Psoas muscle (tissue), 8 donors: Measurements from ENCODE around the gene DPYSL5. TPM values are rescaled to one million over a fixed set of nuclear protein-coding genes. Genes with fewer than 3 reads are reported as not detected.

Source experiments
- ATAC-seq, 4 donors: fragments of 200-7000 bp; cut with Tn5 transposase; one replicate each; pipeline ENCODE4 v1.9.1; 2020; ENCODE audit warnings: moderate library complexity in 3 of 4, mild to moderate bottlenecking in 2 of 4
- DNase-seq, 2 donors: peaks; one replicate each; pipeline ENCODE4 v3.0.0-alpha.2; 2020
- H3K27ac ChIP-seq: fragments of 200-600 bp; one replicate; pipeline ENCODE4 v1.8.0; 2022
- H3K27me3 ChIP-seq, 3 donors: fragments of 200-600 bp in 1 of 3; one replicate each; pipeline versions ENCODE4 v1.6.1 to v1.8.0; 2013 to 2022; ENCODE audit warnings: low read length in 2 of 3, mild to moderate bottlenecking in 2 of 3, moderate library complexity in 1 of 3; ENCODE audit not compliant: insufficient read depth in 3 of 3
- H3K36me3 ChIP-seq, 2 donors: fragments of 200-600 bp in 1 of 2; one replicate each; pipeline versions ENCODE4 v1.6.1 to v1.8.0; 2013 to 2022; ENCODE audit warnings: low read depth in 1 of 2, mild to moderate bottlenecking in 1 of 2, moderate library complexity in 1 of 2; ENCODE audit not compliant: insufficient read depth in 1 of 2
- H3K4me1 ChIP-seq: fragments of 200-600 bp; one replicate; pipeline ENCODE4 v1.8.0; 2022
- H3K4me3 ChIP-seq: fragments of 200-600 bp; one replicate; pipeline ENCODE4 v1.8.0; 2022; ENCODE audit warnings: mild to moderate bottlenecking
- H3K9me3 ChIP-seq: fragments of 200-600 bp; one replicate; pipeline ENCODE4 v1.8.0; 2022
- WGBS, 3 donors: extraction: QIAGEN DNeasy Blood & Tissue Kit; methylation state at CpG; one replicate each; pipeline versions ENCODE4 v1.1.6 to v1.1.7; 2013; 5-methylcytosine and 5-hydroxymethylcytosine counted together
- intact Hi-C, 2 donors: fragments of 100-400 bp; cut with DNase I; formaldehyde crosslinking; loops; one replicate each; pipeline versions ENCODE4 v1.11.0 to v1.14.2; 2022
- polyA plus RNA-seq, 3 donors: library from polyadenylated mRNA; stranded (reverse); fragments of 200-250 nt; gene quantifications; one replicate each; pipeline ENCODE4 v1.2.3, GENCODE V29; 2013
- total RNA-seq, 4 donors: library from RNA; stranded (reverse); fragmentation: NEBNext Ultra II Directional in 2 of 4; extraction: Animal tissue kit (Norgen Biotek cat#: 25700) in 2 of 4; gene quantifications; one replicate each; pipeline versions ENCODE4 v1.2.1 to v1.2.4, GENCODE V29; 2021 to 2023
- TF ChIP-seq, protein P1 (sequence below): fragments of 200-600 bp; IDR thresholded peaks from one replicate; pipeline ENCODE4 v1.8.0; 2022; ENCODE audit warnings: antibody characterized with exemption
- donor health status: healthy with polysubstance abuse.
- donor health status: DM: no; HTN: no; CAD: no; lungs with moderate emphysema.
- donor health status: Bipolar disorder and iron deficiency.
- donor health status: healthy.
- donor health status: DM: yes; HTN: yes; CAD: no.
- donor health status: DM: no; HTN: no; CAD: no.
- donor health status: DM: no; HTN: no; CAD: no.
- donor health status: DM: yes; HTN: yes; CAD: no.

Gene DPYSL5
- total and polyA plus RNA-seq, 7 donors, result 0.03 to 0.39 (median 0.08) TPM; not detected in 3

DNA sequence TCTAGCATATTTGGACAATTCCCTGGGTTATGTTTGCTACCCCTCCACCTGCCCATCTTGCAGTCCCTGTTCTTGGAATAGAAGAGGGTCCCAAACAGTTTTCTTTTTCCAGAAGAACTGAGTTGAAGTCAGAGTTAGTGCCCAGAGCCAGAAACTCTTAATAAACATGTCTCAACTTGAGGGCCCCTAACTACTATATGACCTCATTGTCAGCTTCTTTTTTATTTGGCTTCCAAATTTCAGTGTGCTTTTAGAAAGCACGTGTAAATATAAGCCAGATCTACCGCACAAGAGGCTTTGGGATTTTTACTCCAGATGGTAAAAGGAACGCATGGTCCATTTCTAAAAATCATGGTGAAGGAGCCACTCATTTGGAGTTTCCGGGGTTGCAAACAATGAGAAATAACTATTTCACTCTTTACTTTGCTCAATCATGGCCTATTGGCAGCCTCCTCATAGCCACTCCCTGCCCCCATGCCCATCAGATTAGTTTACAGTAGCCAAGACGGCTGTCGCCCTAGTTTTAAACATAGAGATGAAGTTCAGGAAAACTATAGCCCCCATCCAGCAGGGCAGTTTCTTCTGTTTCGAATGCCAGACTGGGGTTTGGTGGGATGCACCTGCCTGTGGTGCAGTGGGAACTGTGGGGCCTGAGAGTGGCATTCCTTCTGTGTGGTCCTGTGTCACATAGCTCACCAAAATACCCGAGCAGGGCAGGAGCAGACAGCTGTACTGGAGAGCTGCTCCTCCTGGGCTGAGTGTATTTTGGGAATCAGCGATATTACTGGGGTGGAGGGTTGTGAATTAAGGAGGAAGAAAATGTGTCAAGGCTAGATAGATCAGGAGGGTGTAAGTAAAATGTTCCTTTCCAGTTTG is 124.2 kb downstream of the DPYSL5 start:
- DNase-seq (no peak), ATAC-seq (peak; percentile 38 to 63 (median 56))
- Histone ChIP-seq H3K4me3 (peak overlapping the region; percentile 96), H3K27me3 (no peaks in the 10 kb centered on the region), H3K9me3 (no peaks in the 10 kb centered on the region), H3K27ac (peak overlapping the region; percentile 96), H3K36me3 (no peaks in the 10 kb centered on the region), H3K4me1 (peaks cover 54% of the 10 kb centered on the region)
- 29 to 47% (median 31%) methylated on average over 9 of the region's 9 CpGs for WGBS, 3 donors
- TF ChIP-seq, protein P1, sequence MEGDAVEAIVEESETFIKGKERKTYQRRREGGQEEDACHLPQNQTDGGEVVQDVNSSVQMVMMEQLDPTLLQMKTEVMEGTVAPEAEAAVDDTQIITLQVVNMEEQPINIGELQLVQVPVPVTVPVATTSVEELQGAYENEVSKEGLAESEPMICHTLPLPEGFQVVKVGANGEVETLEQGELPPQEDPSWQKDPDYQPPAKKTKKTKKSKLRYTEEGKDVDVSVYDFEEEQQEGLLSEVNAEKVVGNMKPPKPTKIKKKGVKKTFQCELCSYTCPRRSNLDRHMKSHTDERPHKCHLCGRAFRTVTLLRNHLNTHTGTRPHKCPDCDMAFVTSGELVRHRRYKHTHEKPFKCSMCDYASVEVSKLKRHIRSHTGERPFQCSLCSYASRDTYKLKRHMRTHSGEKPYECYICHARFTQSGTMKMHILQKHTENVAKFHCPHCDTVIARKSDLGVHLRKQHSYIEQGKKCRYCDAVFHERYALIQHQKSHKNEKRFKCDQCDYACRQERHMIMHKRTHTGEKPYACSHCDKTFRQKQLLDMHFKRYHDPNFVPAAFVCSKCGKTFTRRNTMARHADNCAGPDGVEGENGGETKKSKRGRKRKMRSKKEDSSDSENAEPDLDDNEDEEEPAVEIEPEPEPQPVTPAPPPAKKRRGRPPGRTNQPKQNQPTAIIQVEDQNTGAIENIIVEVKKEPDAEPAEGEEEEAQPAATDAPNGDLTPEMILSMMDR, result no peak
- intact Hi-C loops, result loop anchor here in 1 of 2 donors (10.0 kb wide), 1 partner anchor 333 kb away; the partner anchor contains the start of gene UCN

DNA sequence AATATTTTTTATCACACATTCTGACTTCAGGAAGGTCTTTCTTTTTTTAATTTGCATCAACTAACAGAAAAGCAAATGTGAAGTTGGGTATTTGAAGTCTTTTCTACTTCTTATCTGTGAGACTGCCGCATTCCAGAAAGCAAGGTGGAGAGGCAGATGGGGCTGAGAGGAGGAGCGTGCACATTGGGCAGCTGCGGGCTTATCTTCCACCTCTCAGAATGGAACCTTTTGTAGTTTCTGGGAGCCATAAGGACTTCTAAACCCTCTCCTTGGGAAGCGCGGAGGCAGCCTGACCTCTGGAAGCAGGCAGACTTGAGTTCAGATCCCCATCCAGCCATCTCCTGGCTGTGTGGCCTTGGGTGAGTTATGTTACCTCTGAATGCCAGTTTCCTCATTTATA is 126.4 kb downstream of the DPYSL5 start:
- H3K9me3 ChIP-seq, result no peaks in the 10 kb centered on the region
- TF ChIP-seq, protein P1, result no peak
- H3K27ac ChIP-seq, result peak overlapping the region; percentile 96
- ATAC-seq (no peak), DNase-seq (no peak)
- H3K4me1 ChIP-seq, result peaks cover 74% of the 10 kb centered on the region
- no peaks in the 10 kb centered on the region for H3K27me3 ChIP-seq
- 73 to 84% (median 74%) methylated on average over 5 of the region's 5 CpGs for whole genome bisulfite sequencing, 3 donors
- intact Hi-C loops, result loop anchor here in 1 of 2 donors (10.0 kb wide), 1 partner anchor 330 kb away; the partner anchor contains the start of gene UCN
- H3K36me3 ChIP-seq, result no peaks in the 10 kb centered on the region
- peak overlapping the region; percentile 39 for H3K4me3 ChIP-seq

DNA sequence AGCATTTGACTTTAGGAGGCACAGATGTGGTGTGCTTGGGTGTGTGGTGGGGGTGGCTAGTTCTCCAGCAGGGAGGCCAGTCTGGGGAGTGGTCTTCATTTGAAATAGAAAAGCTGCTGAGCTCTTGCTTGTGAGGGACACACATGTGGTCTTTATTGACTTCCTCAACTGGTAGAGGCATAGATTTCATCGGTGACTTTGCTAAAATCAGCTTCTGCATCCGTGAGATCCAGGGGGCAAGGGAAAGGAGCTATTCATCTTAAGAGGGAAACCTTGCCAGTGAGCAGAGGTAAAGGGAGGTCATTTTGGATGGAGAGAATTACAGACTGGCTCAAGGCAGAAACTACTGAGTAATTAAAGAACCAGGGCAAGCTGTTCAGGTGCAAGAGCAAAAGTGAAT is 127.2 kb downstream of the DPYSL5 start:
- H3K4me1 ChIP-seq, result peaks cover 76% of the 10 kb centered on the region
- H3K36me3 ChIP-seq, result no peaks in the 10 kb centered on the region
- DNase-seq (no peak), ATAC-seq (no peak)
- intact Hi-C loops, result loop anchor here (5.0 to 10.0 kb wide), 2 partner anchors 37 to 330 kb away; partner anchors contain the start of gene UCN (in 1 of the 2)
- no peaks in the 10 kb centered on the region for H3K27me3 ChIP-seq
- 14 to 22% (median 16%) methylated on average over 2 of the region's 2 CpGs for WGBS, 3 donors
- peak overlapping the region; percentile 96 for H3K27ac ChIP-seq
- H3K4me3 ChIP-seq, result peak overlapping the region; percentile 39
- TF ChIP-seq, protein P1, result no peak
- H3K9me3 ChIP-seq, result no peaks in the 10 kb centered on the region

DNA sequence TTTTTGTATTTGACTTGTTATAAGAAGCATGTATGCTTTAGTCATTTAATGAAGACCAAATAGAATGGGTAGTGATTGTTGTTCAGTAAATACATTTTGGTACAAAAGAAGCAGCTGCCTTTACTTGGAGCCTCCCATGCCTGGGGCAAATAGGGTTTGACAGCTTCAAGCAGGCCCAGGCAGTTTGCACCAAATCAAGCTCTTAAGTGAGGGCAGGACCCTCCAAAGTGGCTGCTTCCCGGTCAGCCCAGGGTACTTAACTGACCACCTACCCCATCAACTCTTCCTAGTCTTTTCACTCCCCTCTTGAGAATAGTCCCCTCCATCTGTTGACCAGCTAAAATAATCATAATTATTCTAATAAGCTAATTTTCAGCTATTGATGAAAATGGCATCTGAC is 127.7 kb downstream of the DPYSL5 start:
- TF ChIP-seq, protein P1, result no peak
- Histone ChIP-seq H3K27ac (peak overlapping the region; percentile 96), H3K4me3 (peak overlapping the region; percentile 39), H3K4me1 (peaks cover 79% of the 10 kb centered on the region), H3K36me3 (no peaks in the 10 kb centered on the region), H3K27me3 (no peaks in the 10 kb centered on the region), H3K9me3 (no peaks in the 10 kb centered on the region)
- DNase-seq (no peak), ATAC-seq (no peak)
- 58 to 59% (median 58%) methylated on average over 1 of the region's 1 CpG for whole genome bisulfite sequencing, 3 donors
- intact Hi-C loops, result loop anchor here (5.0 to 10.0 kb wide), 2 partner anchors 37 to 329 kb away; partner anchors contain the start of gene UCN (in 1 of the 2)
